Uterus (tissue), 4 donors: ENCODE measurements around the gene BCAP29. TPM values are rescaled to one million over a fixed set of nuclear protein-coding genes. Genes with fewer than 3 reads are reported as not detected.

Source experiments
- DNase-seq, 2 donors: peaks; one replicate each; pipeline ENCODE4 v3.0.0-alpha.2; 2019 to 2020
- H3K27ac ChIP-seq, 2 donors: fragments of 200-600 bp; sonication (generic); 1 replicate in 1 of 2; 2 replicates in 1 of 2; pipeline ENCODE4 v1.5.1; 2016 to 2018
- H3K27me3 ChIP-seq, 2 donors: fragments of 200-600 bp; sonication (generic); one replicate each; pipeline ENCODE4 v1.5.1; 2018 to 2019; ENCODE audit warnings: control low read depth in 1 of 2
- H3K36me3 ChIP-seq, 2 donors: fragments of 200-600 bp; sonication (generic); one replicate each; pipeline ENCODE4 v1.5.1; 2019; ENCODE audit warnings: control low read depth in 1 of 2
- H3K4me1 ChIP-seq, 2 donors: fragments of 200-600 bp; sonication (generic); one replicate each; pipeline ENCODE4 v1.5.1; 2018 to 2019; ENCODE audit warnings: control low read depth in 1 of 2
- H3K4me3 ChIP-seq, 2 donors: fragments of 200-600 bp; sonication (generic); 1 replicate in 1 of 2; 2 replicates in 1 of 2; pipeline ENCODE4 v1.5.1; 2018 to 2019; ENCODE audit warnings: mild to moderate bottlenecking in 1 of 2
- H3K9me3 ChIP-seq, 2 donors: fragments of 200-600 bp; sonication (generic); one replicate each; pipeline ENCODE4 v1.5.1; 2019; ENCODE audit warnings: control low read depth in 1 of 2
- POLR2A ChIP-seq, 2 donors: fragments of 450-650 bp; IDR thresholded peaks; one replicate each; pipeline ENCODE4 v1.6.1; 2016; ENCODE audit warnings: antibody characterized with exemption in 2 of 2, mild to moderate bottlenecking in 1 of 2, moderate library complexity in 1 of 2
- intact Hi-C: fragments of 100-400 bp; cut with DNase I; formaldehyde crosslinking; loops from one replicate; pipeline ENCODE4 v1.15.1; 2023; ENCODE audit warnings: low total_unique reads
- total RNA-seq, 4 donors: library from RNA; depleted of rRNA in 3 of 4; stranded (reverse); fragments of >200 nt in 3 of 4; gene quantifications; one replicate each; pipeline versions ENCODE4 v1.1.0 to v1.2.4, GENCODE V29; 2014 to 2023
- TF ChIP-seq, protein P1 (sequence below), 4 experiments: fragments of 200-600 bp in 2 of 4; fragments of 450-650 bp in 2 of 4; sonication (generic) in 2 of 4; IDR thresholded peaks; one replicate each; pipeline ENCODE4 v1.5.1; 2016 to 2019; ENCODE audit warnings: antibody characterized with exemption in 4 of 4, mild to moderate bottlenecking in 2 of 4, moderate library complexity in 1 of 4
- donor health status: DM: yes; HTN: yes; CAD: no.

The BCAP29 gene
- total RNA-seq, 4 donors from 2014 or later = 13.6 to 287 (median 110) TPM

DNA sequence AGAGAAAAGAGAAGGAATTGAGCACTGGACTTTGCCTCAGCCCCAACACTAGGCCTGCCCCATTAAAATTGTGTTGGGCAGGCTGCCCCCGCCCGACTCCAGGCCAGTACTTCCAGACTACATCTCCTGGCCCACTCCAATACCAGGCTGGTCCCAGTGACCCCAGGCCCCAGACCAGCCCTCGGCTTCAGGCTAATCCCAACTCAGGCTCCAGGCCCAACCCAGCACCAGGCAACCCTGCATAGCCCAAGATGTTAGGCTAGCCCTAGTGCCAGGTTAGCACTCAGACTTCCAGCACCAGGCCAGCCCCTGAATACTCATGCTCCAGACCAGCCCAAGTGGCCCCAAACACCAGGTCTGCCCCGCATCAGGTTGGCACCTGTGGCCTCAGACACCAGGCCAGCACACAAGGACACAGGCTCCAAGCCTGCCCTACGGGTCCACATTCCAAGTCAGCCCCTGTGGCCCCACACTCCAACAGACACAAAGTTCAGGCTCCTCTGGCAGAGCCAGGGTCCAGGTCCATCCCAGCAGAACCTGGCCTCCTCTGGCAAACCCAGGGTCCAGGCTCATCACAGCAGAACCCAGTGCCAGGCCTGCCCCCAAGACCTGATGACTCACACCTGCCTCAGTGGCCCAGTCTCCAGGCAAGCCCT lies 36.6 kb upstream of the BCAP29 start:
- H3K9me3 ChIP-seq = peaks cover 0 to 6% of the 10 kb centered on the region in 2 donors
- no peak overlapping the region for H3K27ac ChIP-seq
- intact Hi-C loops = no loop called here
- no peak for TF ChIP-seq POLR2A (IDR thresholded peaks at IDR 0.05)
- TF ChIP-seq, protein P1, sequence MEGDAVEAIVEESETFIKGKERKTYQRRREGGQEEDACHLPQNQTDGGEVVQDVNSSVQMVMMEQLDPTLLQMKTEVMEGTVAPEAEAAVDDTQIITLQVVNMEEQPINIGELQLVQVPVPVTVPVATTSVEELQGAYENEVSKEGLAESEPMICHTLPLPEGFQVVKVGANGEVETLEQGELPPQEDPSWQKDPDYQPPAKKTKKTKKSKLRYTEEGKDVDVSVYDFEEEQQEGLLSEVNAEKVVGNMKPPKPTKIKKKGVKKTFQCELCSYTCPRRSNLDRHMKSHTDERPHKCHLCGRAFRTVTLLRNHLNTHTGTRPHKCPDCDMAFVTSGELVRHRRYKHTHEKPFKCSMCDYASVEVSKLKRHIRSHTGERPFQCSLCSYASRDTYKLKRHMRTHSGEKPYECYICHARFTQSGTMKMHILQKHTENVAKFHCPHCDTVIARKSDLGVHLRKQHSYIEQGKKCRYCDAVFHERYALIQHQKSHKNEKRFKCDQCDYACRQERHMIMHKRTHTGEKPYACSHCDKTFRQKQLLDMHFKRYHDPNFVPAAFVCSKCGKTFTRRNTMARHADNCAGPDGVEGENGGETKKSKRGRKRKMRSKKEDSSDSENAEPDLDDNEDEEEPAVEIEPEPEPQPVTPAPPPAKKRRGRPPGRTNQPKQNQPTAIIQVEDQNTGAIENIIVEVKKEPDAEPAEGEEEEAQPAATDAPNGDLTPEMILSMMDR (IDR thresholded peaks at IDR 0.05) = no peak
- H3K4me1 ChIP-seq = no peaks in the 10 kb centered on the region
- no peak for DNase-seq
- H3K27me3 ChIP-seq = no peaks in the 10 kb centered on the region
- no peak overlapping the region for H3K4me3 ChIP-seq
- H3K36me3 ChIP-seq = no peaks in the 10 kb centered on the region

DNA sequence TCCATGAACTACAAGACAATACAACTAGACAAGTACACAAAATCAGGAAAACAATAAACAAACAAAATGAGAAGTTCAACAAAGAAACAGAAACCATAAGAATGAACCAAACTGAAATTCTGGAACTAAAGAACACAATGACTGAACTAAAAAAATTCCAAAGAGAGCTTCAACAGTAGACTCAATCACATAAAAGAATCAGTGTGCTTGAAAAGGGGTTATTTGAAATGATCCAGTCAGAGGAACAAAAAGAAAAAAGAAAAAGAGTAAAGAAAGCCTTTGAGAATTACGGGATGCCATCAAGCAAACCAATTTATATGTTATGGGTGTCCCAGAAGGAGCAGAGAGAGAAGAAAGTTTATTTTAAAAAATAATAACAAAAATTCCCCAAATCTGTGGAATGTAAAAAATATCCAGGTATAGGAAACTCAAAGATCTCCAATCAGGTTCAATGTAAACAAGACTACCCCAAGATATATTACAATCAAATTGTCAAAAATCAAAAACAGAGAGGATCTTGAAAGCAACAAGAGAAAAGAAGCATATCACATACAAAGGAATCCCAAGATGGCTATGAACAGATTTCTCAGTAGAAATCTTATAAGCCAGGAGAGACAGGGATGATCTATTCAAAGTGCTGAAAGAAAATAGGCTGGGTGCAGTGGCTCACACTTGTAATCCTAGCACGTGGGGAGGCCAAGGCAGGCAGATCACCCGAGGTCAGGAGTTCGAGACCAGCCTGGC lies 35.0 kb upstream of the BCAP29 start:
- H3K27ac ChIP-seq = no peak overlapping the region
- no peak overlapping the region for H3K4me3 ChIP-seq
- no peaks in the 10 kb centered on the region for H3K4me1 ChIP-seq
- no peak for DNase-seq
- H3K27me3 ChIP-seq = no peaks in the 10 kb centered on the region
- no peaks in the 10 kb centered on the region for H3K36me3 ChIP-seq
- intact Hi-C loops = no loop called here
- TF ChIP-seq, protein P1 (IDR thresholded peaks at IDR 0.05) = no peak
- TF ChIP-seq POLR2A (IDR thresholded peaks at IDR 0.05) = no peak
- H3K9me3 ChIP-seq = peaks cover 0 to 6% of the 10 kb centered on the region in 2 donors

DNA sequence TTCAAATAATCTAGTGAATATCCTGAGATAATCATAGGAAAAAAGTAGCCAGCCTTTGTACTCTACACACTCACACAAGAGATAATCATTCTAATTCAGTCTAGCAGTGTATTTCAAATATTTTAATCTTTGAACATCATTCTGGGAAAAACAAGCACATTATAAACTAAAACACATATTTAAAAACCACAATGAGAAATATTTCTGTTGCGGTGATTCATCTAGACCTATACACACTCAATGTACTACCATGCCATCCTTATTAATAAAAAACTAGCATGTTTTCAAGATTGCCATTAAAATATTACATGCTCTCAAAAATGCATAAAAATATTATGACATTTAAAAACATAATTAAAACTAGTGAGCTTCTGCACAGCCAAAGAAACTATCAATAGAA lies 28.1 kb upstream of the BCAP29 start:
- TF ChIP-seq, protein P1 (IDR thresholded peaks at IDR 0.05) = no peak
- TF ChIP-seq POLR2A (IDR thresholded peaks at IDR 0.05) = no peak
- Histone ChIP-seq H3K27ac (no peak overlapping the region), H3K9me3 (no peaks in the 10 kb centered on the region), H3K4me3 (no peak overlapping the region), H3K27me3 (no peaks in the 10 kb centered on the region), H3K4me1 (no peaks in the 10 kb centered on the region), H3K36me3 (no peaks in the 10 kb centered on the region)
- intact Hi-C loops = no loop called here
- DNase-seq = no peak

DNA sequence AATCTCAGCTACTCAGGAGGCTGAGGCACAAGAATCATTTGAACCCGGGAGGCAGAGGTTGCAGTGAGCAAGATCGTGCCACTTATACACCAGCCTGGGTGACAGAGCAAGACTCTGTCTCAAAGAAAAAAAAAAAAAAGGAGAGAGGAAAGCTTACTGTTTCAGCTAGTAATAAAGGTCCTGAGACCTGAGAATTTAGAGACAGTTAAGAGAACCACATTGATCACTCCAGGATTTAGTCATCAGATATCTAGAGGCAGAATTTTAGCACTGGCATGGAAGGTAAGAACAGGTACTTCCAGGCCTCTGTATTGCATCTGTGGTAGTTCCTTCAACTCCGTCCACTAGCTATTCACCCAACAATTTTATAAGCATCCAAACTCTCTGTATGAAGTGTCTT lies 24.2 kb upstream of the BCAP29 start:
- no peak overlapping the region for H3K27ac ChIP-seq
- intact Hi-C loops = no loop called here
- no peak for DNase-seq
- H3K9me3 ChIP-seq = no peaks in the 10 kb centered on the region
- H3K4me1 ChIP-seq = peaks cover 0 to 3% of the 10 kb centered on the region in 2 donors
- no peak overlapping the region for H3K4me3 ChIP-seq
- H3K27me3 ChIP-seq = no peaks in the 10 kb centered on the region
- TF ChIP-seq POLR2A (IDR thresholded peaks at IDR 0.05) = no peak
- TF ChIP-seq, protein P1 (IDR thresholded peaks at IDR 0.05) = no peak
- H3K36me3 ChIP-seq = no peaks in the 10 kb centered on the region

- Histone ChIP-seq H3K4me3 (no peak overlapping the region), H3K4me1 (peaks cover 5 to 7% of the 10 kb centered on the region in 2 donors), H3K36me3 (no peaks in the 10 kb centered on the region), H3K27me3 (no peaks in the 10 kb centered on the region), H3K9me3 (no peaks in the 10 kb centered on the region), H3K27ac (no peak overlapping the region)
- intact Hi-C loops = no loop called here
- TF ChIP-seq, protein P1 (IDR thresholded peaks at IDR 0.05) = no peak
- TF ChIP-seq POLR2A (IDR thresholded peaks at IDR 0.05) = no peak
- DNase-seq = no peak
Observed at GRCh38 chr7:107559864-107560263, 20.2 kb upstream of the BCAP29 start.
